Activated naive CD4-positive, alpha-beta T cell treated with anti-CD3 and anti-CD28 coated beads, Interleukin-2, amount 50 U/mL, for 72 hours (primary cell): Measurements from ENCODE around the gene SMYD2. TPM values are rescaled to one million over a fixed set of nuclear protein-coding genes. Genes with fewer than 3 reads are reported as not detected.
A peak's percentile ranks its signal among the peaks of the same experiment; 100 is the strongest.

ENCODE experiments used
- ATAC-seq, 2 donors: fragments of 150-1000 bp; cut with Tn5 transposase; 2 replicates each; pipeline ENCODE4 v1.10.0; 2021; ENCODE audit warnings: mild to moderate bottlenecking in 2 of 2, moderate library complexity in 2 of 2
- DNase-seq, 2 donors: peaks; one replicate each; pipeline ENCODE4 v3.0.0; 2021 to 2022; ENCODE audit warnings: low spot score in 2 of 2
- H3K27ac Mint-ChIP-seq, 2 donors: one replicate each; pipeline ENCODE4 v1.8.0; 2022; ENCODE audit warnings: mild to moderate bottlenecking in 2 of 2, mixed read lengths in 2 of 2
- H3K36me3 Mint-ChIP-seq, 2 donors: one replicate each; pipeline ENCODE4 v1.8.0; 2022; ENCODE audit warnings: mixed read lengths in 2 of 2
- H3K9me3 Mint-ChIP-seq, 2 donors: one replicate each; pipeline ENCODE4 v1.8.0; 2022; ENCODE audit warnings: mixed read lengths in 2 of 2
- total RNA-seq, 2 donors: library from RNA; stranded (reverse); gene quantifications; one replicate each; pipeline ENCODE4 v1.2.3, GENCODE V29; 2022

The SMYD2 gene
- total RNA-seq, 2 donors from 2014 or later, result 15.4 to 45.7 TPM

DNA sequence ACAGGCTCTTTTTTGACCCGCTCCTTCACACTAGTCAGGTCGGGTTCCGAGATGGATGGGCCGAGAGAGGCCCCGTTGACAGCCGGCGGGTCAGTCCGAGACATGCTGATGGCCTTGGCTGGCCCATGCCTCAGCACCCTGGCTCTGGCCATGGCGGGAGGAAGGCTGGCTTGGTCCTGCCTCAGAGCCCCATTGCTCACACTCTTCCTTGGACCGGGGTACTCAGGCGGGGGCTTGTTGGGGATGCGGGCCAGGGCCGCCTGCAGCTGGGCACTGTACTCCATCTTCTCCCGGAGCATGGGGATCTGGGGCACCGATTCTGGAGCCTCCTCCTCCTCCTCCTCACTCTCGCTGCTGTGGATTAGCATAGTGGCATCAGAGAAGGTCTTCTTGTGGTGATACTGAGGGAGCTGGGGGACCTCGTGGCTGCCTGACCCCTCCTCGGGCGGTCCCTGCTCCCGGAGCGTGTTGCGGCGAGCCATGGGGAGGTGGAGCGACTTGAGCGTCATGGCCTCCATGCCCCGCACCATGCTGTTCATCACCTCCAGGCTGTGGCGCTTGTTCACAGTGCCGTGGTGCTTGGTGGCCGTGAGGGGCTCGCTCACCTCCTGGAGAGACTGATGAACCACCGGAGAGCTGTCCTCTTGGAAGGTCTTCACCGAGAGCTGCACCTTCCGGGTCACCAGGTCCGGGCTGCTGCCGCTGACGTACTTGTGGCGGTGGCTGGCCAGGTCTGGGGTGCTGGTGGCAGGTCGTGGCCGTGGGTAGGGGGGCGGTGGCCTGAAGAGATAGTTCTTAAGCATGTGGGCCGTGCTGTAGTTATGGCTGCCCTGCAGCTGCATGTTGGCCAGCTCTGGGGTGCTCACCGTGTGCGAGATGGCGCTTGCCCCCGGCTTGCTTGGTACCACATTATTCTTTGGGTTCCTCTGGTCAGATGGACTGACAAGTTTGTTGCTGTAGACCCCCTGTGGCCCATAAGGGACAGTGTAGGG, 102.7 kb downstream of the SMYD2 start:
- H3K36me3 Mint-ChIP-seq, result no peaks in the 10 kb centered on the region
- H3K9me3 Mint-ChIP-seq, result no peaks in the 10 kb centered on the region
- DNase-seq (no peak), ATAC-seq (no peak)
- H3K27ac Mint-ChIP-seq, result peak overlapping the region in 1 of 2 donors; percentile 38

DNA sequence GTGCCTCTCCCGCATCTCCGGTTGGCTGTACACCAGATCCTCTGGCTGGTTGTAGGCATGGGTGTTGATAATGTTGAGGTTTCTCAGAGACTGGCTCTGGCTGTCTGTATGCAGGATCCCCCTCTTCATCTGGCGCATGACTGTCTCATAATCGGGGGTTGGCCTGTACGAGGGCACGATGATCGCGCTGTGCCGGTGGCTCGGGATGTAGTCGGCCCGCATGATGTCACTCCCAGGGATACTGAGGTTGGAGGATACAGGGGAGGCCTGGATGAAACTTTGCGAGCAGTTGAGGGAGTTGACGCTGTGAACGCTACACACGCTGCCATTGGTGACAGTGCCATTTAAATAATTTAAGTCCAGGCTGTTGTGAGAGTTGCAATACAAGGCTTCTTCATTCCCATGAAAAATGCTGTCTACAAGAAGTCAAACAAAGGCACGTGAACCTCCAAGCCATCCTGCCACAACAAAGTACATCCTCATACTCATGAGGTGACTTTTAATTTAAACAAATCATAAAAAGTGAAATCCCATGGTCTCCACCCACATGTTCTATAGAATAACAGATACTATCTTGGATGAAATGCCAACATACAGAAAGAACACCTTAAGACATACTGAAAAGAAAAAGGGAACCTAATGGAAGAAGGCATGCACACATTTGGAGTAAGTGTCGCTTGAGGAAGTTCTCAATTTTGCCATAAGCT, 103.6 kb downstream of the SMYD2 start:
- H3K36me3 Mint-ChIP-seq, result no peaks in the 10 kb centered on the region
- H3K27ac Mint-ChIP-seq, result peak overlapping the region in 1 of 2 donors; percentile 26

GRCh38 chr1:214385428-214385827, 104.5 kb downstream of the SMYD2 start:
- H3K9me3 Mint-ChIP-seq, result no peaks in the 10 kb centered on the region
- no peak for DNase-seq
- H3K27ac Mint-ChIP-seq, result no peak overlapping the region
- H3K36me3 Mint-ChIP-seq, result no peaks in the 10 kb centered on the region
- peak in 1 of 2 donors; percentile 72 for ATAC-seq

More for the DNA sequence above, 103.6 kb downstream of the SMYD2 start:
- no peaks in the 10 kb centered on the region for H3K9me3 Mint-ChIP-seq
- DNase-seq, result no peak
- no peak for ATAC-seq

GRCh38 chr1:214386333-214386732, 105.4 kb downstream of the SMYD2 start:
- no peak for DNase-seq
- Mint-ChIP-seq H3K9me3 (no peaks in the 10 kb centered on the region), H3K27ac (no peak overlapping the region)

More at GRCh38 chr1:214386333-214386732, 105.4 kb downstream of the SMYD2 start:
- no peak for ATAC-seq
- no peaks in the 10 kb centered on the region for H3K36me3 Mint-ChIP-seq
